Prostate gland (tissue), 2 donors: ENCODE results near the gene ADAM22.

Source experiments
- CTCF ChIP-seq, 4 experiments: fragments of 200-600 bp in 2 of 4; fragments of 450-650 bp in 2 of 4; sonication (generic) in 2 of 4; IDR thresholded peaks; 1 replicate in 3 of 4; 2 replicates in 1 of 4; pipeline ENCODE4 v1.5.1; 2016 to 2019; ENCODE audit warnings: antibody characterized with exemption in 4 of 4, mild to moderate bottlenecking in 2 of 4, moderate library complexity in 2 of 4
- POLR2AphosphoS5 ChIP-seq: sonication (generic); formaldehyde crosslinking; IDR thresholded peaks from one replicate; pipeline ENCODE4 v1.6.1; 2017; ENCODE audit warnings: antibody characterized with exemption

GRCh38 chr7:88233828-88234227 lies 299.8 kb downstream of the ADAM22 start:
- no peak for TF ChIP-seq POLR2AphosphoS5
- no peak for TF ChIP-seq CTCF (IDR thresholded peaks at IDR 0.05)
